Measurements from ENCODE around the gene PCDH1.

DNA sequence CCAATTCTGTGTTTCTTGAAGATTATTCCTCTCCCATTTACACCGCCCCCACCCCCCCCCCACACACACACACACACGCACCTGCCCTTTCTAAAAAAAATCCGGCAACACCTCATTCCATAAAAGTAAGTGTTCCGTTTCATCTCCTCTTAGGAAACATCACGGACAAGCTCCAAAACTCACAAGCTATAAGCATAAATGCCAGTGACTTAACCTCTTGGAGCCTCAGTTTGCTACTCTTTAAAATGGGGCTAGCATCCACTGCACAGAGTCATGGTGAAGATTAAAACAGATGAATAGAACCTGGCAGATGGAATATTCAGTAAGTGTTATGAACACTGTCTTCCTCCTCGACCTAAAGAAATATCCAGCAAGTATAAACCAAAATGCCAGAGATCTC is 70.5 kb downstream of the PCDH1 start:
- TF ChIP-seq POLR2A (IDR thresholded peaks at IDR 0.05) = no peak
- TF ChIP-seq, protein P1, sequence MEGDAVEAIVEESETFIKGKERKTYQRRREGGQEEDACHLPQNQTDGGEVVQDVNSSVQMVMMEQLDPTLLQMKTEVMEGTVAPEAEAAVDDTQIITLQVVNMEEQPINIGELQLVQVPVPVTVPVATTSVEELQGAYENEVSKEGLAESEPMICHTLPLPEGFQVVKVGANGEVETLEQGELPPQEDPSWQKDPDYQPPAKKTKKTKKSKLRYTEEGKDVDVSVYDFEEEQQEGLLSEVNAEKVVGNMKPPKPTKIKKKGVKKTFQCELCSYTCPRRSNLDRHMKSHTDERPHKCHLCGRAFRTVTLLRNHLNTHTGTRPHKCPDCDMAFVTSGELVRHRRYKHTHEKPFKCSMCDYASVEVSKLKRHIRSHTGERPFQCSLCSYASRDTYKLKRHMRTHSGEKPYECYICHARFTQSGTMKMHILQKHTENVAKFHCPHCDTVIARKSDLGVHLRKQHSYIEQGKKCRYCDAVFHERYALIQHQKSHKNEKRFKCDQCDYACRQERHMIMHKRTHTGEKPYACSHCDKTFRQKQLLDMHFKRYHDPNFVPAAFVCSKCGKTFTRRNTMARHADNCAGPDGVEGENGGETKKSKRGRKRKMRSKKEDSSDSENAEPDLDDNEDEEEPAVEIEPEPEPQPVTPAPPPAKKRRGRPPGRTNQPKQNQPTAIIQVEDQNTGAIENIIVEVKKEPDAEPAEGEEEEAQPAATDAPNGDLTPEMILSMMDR (IDR thresholded peaks at IDR 0.05) = no peak

Data from testis (tissue), 2 donors.